Stimulated activated naive CD8-positive, alpha-beta T cell treated with anti-CD3 and anti-CD28 coated beads, Interleukin-15, amount 100 ng/mL, for 72 hours (primary cell): ENCODE results near the gene NPR3.
A peak's percentile ranks its signal among the peaks of the same experiment; 100 is the strongest.

Experiments used
- ATAC-seq: fragments of 150-1000 bp; cut with Tn5 transposase; 2 replicates; pipeline ENCODE4 v1.10.0; 2021; ENCODE audit warnings: mild to moderate bottlenecking, moderate library complexity
- DNase-seq, 2 donors: peaks; one replicate each; pipeline ENCODE4 v3.0.0; 2021 to 2022
- H3K27ac Mint-ChIP-seq, 2 donors: one replicate each; pipeline ENCODE4 v1.8.0; 2022; ENCODE audit warnings: mild to moderate bottlenecking in 2 of 2, mixed read lengths in 2 of 2, moderate library complexity in 2 of 2
- H3K27me3 Mint-ChIP-seq: one replicate; pipeline ENCODE4 v1.8.0; 2022; ENCODE audit warnings: mixed read lengths
- H3K4me1 Mint-ChIP-seq: one replicate; pipeline ENCODE4 v1.8.0; 2022; ENCODE audit warnings: mild to moderate bottlenecking, mixed read lengths
- H3K4me3 Mint-ChIP-seq, 2 donors: one replicate each; pipeline ENCODE4 v1.8.0; 2022; ENCODE audit warnings: mild to moderate bottlenecking in 2 of 2, mixed read lengths in 2 of 2, moderate library complexity in 1 of 2
- H3K9me3 Mint-ChIP-seq, 2 donors: one replicate each; pipeline ENCODE4 v1.8.0; 2022; ENCODE audit warnings: mixed read lengths in 2 of 2

NPR3 gene, protein sequence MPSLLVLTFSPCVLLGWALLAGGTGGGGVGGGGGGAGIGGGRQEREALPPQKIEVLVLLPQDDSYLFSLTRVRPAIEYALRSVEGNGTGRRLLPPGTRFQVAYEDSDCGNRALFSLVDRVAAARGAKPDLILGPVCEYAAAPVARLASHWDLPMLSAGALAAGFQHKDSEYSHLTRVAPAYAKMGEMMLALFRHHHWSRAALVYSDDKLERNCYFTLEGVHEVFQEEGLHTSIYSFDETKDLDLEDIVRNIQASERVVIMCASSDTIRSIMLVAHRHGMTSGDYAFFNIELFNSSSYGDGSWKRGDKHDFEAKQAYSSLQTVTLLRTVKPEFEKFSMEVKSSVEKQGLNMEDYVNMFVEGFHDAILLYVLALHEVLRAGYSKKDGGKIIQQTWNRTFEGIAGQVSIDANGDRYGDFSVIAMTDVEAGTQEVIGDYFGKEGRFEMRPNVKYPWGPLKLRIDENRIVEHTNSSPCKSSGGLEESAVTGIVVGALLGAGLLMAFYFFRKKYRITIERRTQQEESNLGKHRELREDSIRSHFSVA

DNA sequence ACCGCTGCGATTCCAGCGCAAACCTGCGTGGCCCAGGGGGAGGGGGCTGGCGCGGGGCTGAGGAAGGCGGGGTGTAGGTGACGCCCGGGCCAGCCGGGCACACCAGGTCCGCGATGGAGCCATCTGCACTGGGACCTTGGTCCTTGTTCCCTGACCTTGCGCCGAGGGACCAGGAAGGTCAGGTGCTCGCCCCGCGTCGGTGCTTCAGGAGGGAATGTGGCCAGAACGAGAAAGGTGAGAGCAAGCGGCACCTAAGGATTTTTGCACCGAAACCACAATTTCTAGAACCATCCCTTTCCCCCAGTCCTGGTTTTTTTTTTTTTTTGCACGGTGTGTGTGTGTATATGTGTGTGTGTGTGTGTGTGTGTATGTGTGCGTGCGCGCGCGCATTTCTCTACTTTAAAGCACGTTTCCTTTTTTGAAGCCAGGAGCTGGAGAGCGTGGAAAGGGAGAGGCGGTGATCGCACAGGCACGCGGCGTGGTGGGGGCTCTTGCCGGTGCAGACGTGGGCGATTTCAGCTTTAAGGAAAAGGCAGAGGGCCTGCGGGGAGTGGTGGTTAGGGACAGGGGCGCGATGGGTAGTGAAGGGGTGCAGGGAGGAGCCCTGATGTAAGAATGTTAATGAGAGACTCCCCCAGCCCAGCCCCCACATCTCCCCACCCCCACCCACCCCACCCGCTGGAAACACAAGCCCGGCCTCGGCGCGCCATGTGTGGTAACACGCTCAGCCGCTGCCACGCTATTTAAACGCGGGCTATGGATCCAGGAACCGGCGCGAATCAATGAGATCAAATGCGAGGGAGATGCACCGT, at the start of gene NPR3:
Gene NPR3, plus strand, starts transcription at position 772 of the 812 bp plus-strand sequence. CDS start 456 bp downstream, outside the sequence.
- peak; percentile 44 for ATAC-seq
- Mint-ChIP-seq H3K27ac (peak within 1 kb of the TSS in 1 of 2 donors; percentile 42), H3K4me1 (peaks cover 48% of the 10 kb centered on the region), H3K4me3 (peak within 1 kb of the TSS; percentile 59 to 60), H3K27me3 (peaks cover 86% of the 10 kb centered on the region), H3K9me3 (no peaks in the 10 kb centered on the region)
- DNase-seq: peak; percentile 13 to 16

GRCh38 chr5:32664523-32664922, 46.6 kb upstream of the NPR3 start:
- Mint-ChIP-seq H3K27me3 (no peaks in the 10 kb centered on the region), H3K9me3 (peaks cover 13 to 36% of the 10 kb centered on the region in 2 donors), H3K4me1 (no peaks in the 10 kb centered on the region), H3K27ac (no peak overlapping the region), H3K4me3 (no peak overlapping the region)
- DNase-seq (no peak), ATAC-seq (no peak)

GRCh38 chr5:32668552-32668951, 42.6 kb upstream of the NPR3 start:
- H3K4me3 Mint-ChIP-seq: no peak overlapping the region
- H3K4me1 Mint-ChIP-seq: no peaks in the 10 kb centered on the region
- ATAC-seq (peak; percentile 7), DNase-seq (no peak)
- H3K9me3 Mint-ChIP-seq: peaks cover 13 to 37% of the 10 kb centered on the region in 2 donors
- H3K27me3 Mint-ChIP-seq: no peaks in the 10 kb centered on the region
- no peak overlapping the region for H3K27ac Mint-ChIP-seq

DNA sequence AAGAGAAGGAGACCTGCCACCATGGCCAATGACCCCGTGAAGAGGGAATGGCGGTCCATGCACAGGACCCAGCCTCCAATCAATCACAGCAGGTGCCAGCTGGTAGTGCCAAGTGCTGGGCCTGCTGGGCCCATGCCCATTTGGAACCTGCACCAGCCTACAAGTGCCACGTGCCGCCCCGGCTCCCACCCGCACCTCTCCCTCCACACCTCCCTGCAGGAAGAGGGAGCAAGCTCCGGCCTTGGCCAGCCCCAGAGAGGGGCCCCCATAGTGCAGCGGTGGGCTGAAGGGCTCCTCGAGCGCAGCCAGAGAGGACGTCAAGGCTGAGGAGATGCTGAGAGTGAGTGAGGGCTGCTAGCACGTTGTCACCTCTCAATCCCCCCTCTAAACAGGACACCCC, 37.8 kb upstream of the NPR3 start:
- Mint-ChIP-seq H3K4me3 (no peak overlapping the region), H3K9me3 (peaks cover 13 to 40% of the 10 kb centered on the region in 2 donors), H3K4me1 (no peaks in the 10 kb centered on the region), H3K27me3 (no peaks in the 10 kb centered on the region), H3K27ac (no peak overlapping the region)
- ATAC-seq (no peak), DNase-seq (no peak)

GRCh38 chr5:32677023-32677422, 34.1 kb upstream of the NPR3 start:
- Mint-ChIP-seq H3K4me3 (no peak overlapping the region), H3K27me3 (no peaks in the 10 kb centered on the region), H3K9me3 (peaks cover under 1 to 18% of the 10 kb centered on the region in 2 donors), H3K4me1 (no peaks in the 10 kb centered on the region), H3K27ac (no peak overlapping the region)
- DNase-seq (no peak), ATAC-seq (no peak)

GRCh38 chr5:32678472-32678871, 32.6 kb upstream of the NPR3 start:
- Mint-ChIP-seq H3K27ac (no peak overlapping the region), H3K27me3 (no peaks in the 10 kb centered on the region), H3K4me3 (no peak overlapping the region), H3K4me1 (no peaks in the 10 kb centered on the region), H3K9me3 (peaks cover 2 to 7% of the 10 kb centered on the region in 2 donors)
- DNase-seq: no peak
- ATAC-seq: no peak

DNA sequence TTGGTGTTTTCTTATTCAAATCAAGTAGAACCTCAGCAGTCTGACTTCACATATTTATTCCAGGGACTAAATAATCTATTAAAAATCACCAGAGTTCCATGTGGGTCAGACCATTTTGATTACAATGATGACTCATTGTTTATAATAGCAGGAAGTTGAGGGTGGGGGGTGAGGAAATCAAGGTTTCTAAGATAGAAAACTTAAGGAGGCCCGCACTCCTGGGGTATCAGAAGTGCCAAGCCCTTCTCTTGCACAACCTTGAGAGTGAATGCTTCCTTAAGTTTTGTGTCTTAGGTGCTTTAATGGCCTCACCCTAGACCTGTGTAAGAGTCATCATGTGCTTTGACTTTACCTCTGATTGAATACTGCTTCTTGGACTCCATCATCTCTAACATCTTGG, 31.9 kb upstream of the NPR3 start:
- peaks cover 10 to 11% of the 10 kb centered on the region in 2 donors for H3K9me3 Mint-ChIP-seq
- ATAC-seq (no peak), DNase-seq (no peak)
- H3K27ac Mint-ChIP-seq: peak overlapping the region in 1 of 2 donors; percentile 40
- no peak overlapping the region for H3K4me3 Mint-ChIP-seq
- H3K27me3 Mint-ChIP-seq: no peaks in the 10 kb centered on the region
- no peaks in the 10 kb centered on the region for H3K4me1 Mint-ChIP-seq

DNA sequence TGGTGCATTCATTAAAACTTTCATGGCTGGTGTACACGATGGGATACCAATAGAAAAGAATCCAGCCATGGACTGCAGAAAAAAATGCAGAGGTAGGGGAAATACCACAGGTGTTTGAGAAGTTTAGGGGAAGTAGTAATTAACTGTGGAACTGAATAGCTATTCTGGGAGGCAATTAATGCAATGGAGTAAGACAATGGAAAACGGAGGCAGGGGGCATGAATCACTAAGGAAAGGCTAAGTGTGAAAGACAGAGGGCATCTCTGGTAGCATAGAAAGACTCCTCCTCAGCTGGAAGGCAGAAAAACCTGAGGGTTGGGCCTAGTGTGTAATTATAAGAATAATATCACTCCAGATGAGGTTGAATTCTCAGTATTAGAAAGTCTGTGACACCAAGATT, 30.9 kb upstream of the NPR3 start:
- Mint-ChIP-seq H3K4me1 (no peaks in the 10 kb centered on the region), H3K27ac (no peak overlapping the region), H3K27me3 (no peaks in the 10 kb centered on the region), H3K4me3 (no peak overlapping the region), H3K9me3 (peaks cover 19 to 20% of the 10 kb centered on the region in 2 donors)
- DNase-seq: no peak
- ATAC-seq: no peak

- Mint-ChIP-seq H3K27me3 (no peaks in the 10 kb centered on the region), H3K4me3 (no peak overlapping the region), H3K27ac (no peak overlapping the region), H3K4me1 (no peaks in the 10 kb centered on the region), H3K9me3 (peaks cover 32 to 33% of the 10 kb centered on the region in 2 donors)
- no peak for DNase-seq
- no peak for ATAC-seq
These were observed 28.0 kb upstream of the NPR3 start for GRCh38 chr5:32683125-32683524.

- Mint-ChIP-seq H3K9me3 (peaks cover 32 to 33% of the 10 kb centered on the region in 2 donors), H3K4me1 (no peaks in the 10 kb centered on the region), H3K27ac (no peak overlapping the region), H3K27me3 (no peaks in the 10 kb centered on the region), H3K4me3 (no peak overlapping the region)
- DNase-seq (no peak), ATAC-seq (no peak)
These were observed 26.9 kb upstream of the NPR3 start for GRCh38 chr5:32684260-32684659.

GRCh38 chr5:32686799-32687498, 24.2 kb upstream of the NPR3 start:
- no peak for DNase-seq
- Mint-ChIP-seq H3K4me3 (no peak overlapping the region), H3K9me3 (peaks cover 32 to 33% of the 10 kb centered on the region in 2 donors), H3K27ac (no peak overlapping the region), H3K4me1 (no peaks in the 10 kb centered on the region), H3K27me3 (no peaks in the 10 kb centered on the region)
- no peak for ATAC-seq

- Mint-ChIP-seq H3K27me3 (no peaks in the 10 kb centered on the region), H3K4me3 (no peak overlapping the region), H3K9me3 (peaks cover 32 to 33% of the 10 kb centered on the region in 2 donors), H3K27ac (no peak overlapping the region), H3K4me1 (no peaks in the 10 kb centered on the region)
- DNase-seq: no peak
- no peak for ATAC-seq
These were observed 23.7 kb upstream of the NPR3 start for GRCh38 chr5:32687499-32687831.

DNA sequence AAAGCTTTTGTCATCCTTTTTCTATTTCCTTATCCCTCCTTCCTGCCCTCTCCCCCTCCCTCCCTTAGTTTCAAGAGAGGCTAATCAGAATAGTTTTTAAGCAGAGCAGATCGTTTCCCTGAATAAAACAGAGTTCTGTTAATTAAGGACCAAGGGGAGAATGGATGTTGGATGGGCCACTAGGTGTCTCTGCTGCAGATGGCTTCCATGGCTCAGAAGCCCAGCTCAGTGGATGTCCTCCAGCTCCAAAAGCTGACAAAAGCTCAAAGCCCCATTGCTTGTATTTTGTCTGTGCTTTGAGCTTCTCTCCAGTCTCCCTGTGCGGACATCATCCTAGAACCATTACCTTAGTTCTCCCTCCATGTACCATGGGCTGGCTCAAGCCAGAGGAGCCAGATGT, 21.0 kb upstream of the NPR3 start:
- no peaks in the 10 kb centered on the region for H3K27me3 Mint-ChIP-seq
- H3K9me3 Mint-ChIP-seq: peaks cover 12 to 13% of the 10 kb centered on the region in 2 donors
- DNase-seq (no peak), ATAC-seq (no peak)
- no peak overlapping the region for H3K4me3 Mint-ChIP-seq
- no peak overlapping the region for H3K27ac Mint-ChIP-seq
- H3K4me1 Mint-ChIP-seq: no peaks in the 10 kb centered on the region

- Mint-ChIP-seq H3K27ac (no peak overlapping the region), H3K9me3 (peaks cover 11 to 13% of the 10 kb centered on the region in 2 donors), H3K4me3 (no peak overlapping the region), H3K27me3 (no peaks in the 10 kb centered on the region), H3K4me1 (no peaks in the 10 kb centered on the region)
- DNase-seq: no peak
- ATAC-seq: no peak
These were observed 20.5 kb upstream of the NPR3 start for GRCh38 chr5:32690666-32691065.

GRCh38 chr5:32692036-32692746, 18.9 kb upstream of the NPR3 start:
- no peak for ATAC-seq
- no peak overlapping the region for H3K27ac Mint-ChIP-seq
- H3K27me3 Mint-ChIP-seq: peaks cover 14% of the 10 kb centered on the region
- H3K4me1 Mint-ChIP-seq: no peaks in the 10 kb centered on the region
- H3K9me3 Mint-ChIP-seq: peaks cover 0 to 8% of the 10 kb centered on the region in 2 donors
- H3K4me3 Mint-ChIP-seq: no peak overlapping the region
- no peak for DNase-seq
